ENCODE data around the gene HELZ. TPM values are rescaled to one million over a fixed set of nuclear protein-coding genes. Genes with fewer than 3 reads are reported as not detected.
A peak's percentile ranks its signal among the peaks of the same experiment; 100 is the strongest.
"Not testable (repeated sequence)": the region's sequence is repeated elsewhere in the genome, so short reads cannot be mapped to it uniquely, and the experiment has no call there.

Gene HELZ
- total RNA-seq, 1 donor from 2014 or later = 34.5 TPM

- no peak for DNase-seq (ENCODE audit: extremely low read depth, low read depth, low spot score)
Measured at GRCh38 chr17:67229109-67229955, 15.7 kb downstream of the HELZ start.

DNA sequence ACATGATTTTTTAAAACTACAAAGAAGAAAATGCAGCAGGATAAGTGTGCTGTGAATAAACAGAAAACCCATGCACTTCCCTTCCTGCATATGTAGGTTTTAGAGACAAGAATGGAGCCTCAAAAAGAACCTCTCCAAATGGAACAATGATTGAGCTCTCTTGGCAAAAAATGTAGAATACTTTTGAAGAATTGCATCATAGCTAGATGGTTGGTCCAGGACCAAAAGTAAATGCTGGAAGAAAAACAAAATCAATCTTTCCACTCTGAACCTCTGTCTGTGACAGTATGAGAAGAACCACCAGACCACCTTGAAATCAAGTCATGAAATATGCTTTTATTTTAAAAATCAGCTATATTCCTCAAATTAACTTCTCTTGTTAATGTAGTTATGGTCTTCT lies 17.5 kb downstream of the HELZ start:
- DNase-seq (ENCODE audit: extremely low read depth, low read depth, low spot score) = no peak

GRCh38 chr17:67225316-67225715 lies 19.7 kb downstream of the HELZ start:
- DNase-seq (ENCODE audit: extremely low read depth, low read depth, low spot score) = no peak

DNA sequence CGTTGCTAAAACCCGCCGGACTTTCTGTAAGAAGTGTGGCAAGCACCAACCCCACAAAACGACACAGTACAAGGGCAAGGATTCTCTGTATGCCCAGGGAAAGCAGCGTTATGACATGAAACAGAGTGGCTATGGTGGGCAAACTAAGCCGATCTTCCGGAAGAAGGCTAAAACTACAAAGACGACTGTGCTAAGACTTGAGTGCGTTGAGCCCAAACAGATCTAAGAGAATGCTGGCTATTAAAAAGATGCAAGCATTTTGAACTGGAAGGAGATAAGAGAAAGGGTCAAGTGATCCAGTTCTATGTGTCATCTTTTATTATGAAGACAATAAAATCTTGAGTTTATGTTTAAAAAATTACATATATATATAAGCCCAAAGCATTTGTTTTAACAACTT lies 20.3 kb downstream of the HELZ start:
- no peak for DNase-seq (ENCODE audit: extremely low read depth, low read depth, low spot score)

DNA sequence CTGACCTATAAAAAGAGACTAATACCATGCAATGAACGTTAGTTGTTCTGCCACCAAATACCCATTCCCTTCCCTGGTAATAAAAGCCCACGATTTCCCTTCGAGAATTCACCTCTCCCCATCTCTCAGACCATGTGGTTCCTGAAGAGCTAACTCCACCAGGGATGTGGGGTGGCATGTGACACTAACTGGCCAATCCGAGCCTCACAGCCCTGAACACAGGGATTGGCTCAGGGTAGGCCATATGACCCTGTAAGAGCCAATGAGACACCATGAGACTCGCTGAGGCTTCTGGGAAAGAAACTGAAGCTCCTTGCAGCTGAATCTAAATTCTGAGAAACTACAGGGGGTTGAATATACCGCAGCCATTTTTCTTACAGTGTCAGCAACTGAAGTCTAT lies 21.1 kb downstream of the HELZ start:
- no peak for DNase-seq (ENCODE audit: extremely low read depth, low read depth, low spot score)

DNA sequence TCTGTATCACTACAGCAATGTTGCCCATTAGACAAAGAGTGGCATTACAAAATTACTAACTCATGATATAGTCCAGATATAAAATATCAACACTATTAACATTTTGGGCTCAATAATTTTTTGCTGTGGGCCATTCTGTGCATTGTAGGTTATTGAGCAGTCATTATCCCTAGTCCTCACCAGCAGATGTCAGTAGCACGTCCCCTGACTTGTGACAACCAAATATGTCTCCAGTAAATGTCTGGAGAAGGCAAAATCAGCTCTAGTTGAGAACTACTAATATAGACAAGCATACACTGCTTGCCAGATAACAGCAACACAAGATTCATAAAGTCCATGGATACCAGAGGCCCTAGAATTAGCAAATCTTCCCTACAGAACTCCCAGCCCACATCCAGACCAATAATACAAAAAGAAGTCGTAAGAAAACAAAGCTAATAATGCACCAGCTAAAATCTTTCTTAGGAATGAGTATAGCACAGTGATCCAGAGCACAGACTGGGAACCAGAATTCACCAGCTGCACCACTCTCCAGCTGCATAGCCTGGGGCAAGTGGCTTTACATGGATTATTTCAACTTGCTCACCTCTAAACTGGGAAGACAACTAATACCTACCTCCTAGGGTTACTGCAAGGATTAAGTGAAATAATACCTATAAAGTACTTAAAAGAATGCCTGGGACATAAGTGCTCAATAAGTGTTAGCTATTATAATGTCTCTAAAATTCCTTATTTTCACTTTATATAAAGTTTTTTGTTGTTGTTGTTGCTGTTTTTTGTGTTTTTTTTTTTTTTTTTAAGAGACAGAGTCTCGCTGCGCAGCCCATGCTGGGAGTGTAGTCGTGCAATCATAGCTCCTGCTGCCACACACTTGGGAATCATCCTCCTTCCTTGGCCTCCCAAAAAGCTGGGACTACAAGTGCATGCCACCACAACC lies 23.7 kb downstream of the HELZ start:
- DNase-seq (ENCODE audit: extremely low read depth, low read depth, low spot score) = peak; percentile 36

- DNase-seq (ENCODE audit: extremely low read depth, low read depth, low spot score) = no peak
Measured at GRCh38 chr17:67218385-67218950, 26.5 kb downstream of the HELZ start.

- no peak for DNase-seq (ENCODE audit: extremely low read depth, low read depth, low spot score)
Measured at GRCh38 chr17:67217446-67217845, 27.6 kb downstream of the HELZ start.

DNA sequence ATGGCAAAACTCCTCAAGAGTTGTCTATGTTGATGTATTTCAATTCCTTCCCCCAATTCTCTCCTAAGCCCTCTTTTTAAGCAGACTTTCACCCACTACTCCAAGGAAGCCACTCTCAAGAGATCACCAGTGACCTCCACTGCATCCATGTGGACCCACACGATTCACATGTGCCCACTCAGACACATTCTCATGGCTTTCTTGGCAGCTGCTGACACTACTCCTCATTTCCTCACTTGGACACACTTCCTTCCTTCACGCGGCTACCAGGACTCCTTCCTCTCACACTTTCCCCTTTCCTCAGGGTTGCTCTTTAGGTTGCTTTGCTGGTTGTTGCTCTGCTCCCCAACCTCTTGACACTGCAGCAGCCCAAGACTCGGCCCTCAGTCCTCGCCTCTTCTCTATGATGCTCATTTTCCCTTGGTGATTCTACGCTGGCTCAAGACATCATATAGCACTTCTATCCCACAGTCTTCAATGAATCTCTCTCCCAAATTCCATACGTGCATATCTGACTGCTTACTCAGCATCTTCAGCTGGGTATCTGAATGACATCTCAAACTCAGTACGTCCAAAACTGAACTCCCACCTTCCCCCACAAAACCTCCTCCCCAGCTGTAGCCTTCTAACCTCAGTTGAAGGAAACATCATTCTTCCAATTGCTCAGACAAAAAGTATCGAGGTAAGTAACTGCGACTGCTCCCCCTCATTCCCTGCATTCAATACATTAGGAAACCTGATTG lies 28.2 kb downstream of the HELZ start:
- no peak for DNase-seq (ENCODE audit: extremely low read depth, low read depth, low spot score)

DNA sequence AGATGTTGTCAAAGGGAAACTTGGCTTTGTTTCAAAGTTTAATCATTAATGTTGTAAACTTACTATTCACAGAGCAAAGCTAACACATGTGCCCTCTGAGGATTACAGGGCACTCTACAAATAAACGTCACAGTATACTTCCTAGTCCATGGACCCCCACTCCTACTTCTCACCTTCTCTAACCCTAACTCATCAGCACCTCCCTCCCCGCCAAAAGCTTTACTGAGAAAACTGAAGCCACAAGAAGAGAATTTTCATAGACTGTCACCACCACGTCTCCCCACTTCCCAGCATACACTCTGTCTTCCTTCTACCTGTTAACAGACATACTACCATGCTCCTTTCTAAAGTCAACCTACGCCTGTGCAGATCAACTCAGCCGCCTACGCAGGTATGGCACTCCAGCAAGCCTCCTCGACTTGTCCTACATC lies 29.0 kb downstream of the HELZ start:
- no peak for DNase-seq (ENCODE audit: extremely low read depth, low read depth, low spot score)

GRCh38 chr17:67212714-67213417 lies 32.1 kb downstream of the HELZ start:
- no peak for DNase-seq (ENCODE audit: extremely low read depth, low read depth, low spot score)

DNA sequence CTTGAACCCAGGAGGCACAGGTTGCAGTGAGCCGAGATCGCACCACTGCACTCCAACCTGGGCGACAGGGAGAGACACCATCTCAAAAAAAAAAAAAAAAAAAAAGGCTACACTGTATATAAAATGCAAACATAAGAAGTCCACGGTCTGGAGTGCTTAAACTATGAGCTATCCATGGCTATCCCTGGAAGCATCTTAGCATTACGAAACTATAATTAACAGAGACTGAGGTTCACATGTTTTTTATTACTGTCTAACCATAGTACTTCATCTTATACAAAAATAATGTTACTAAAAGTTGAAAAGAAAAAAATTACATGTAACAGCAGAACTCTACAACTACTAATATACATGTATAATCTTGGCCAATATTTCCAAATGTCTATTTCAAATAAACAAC lies 32.8 kb downstream of the HELZ start:
- no peak for DNase-seq (ENCODE audit: extremely low read depth, low read depth, low spot score)

- DNase-seq (ENCODE audit: extremely low read depth, low read depth, low spot score) = no peak
Measured at GRCh38 chr17:67211742-67212141, 33.3 kb downstream of the HELZ start.

DNA sequence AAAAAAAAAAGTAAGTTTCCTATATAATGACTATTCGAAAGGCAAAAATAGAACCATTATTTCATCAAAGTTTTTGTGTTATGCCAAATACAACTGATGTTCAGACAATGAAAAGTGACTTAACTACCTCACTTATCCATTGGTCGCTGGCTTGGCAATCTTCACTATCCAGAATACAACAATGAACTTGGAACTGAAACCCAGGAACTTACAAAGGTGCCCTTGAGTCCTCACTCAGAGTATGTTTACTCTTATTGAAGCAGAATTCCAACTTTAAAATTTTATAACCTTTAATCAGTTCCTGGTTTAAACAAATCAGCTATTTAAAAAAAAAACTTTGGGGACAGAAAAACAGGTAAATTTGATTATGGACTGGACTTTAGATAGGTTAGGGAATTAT lies 34.1 kb downstream of the HELZ start:
- no peak for DNase-seq (ENCODE audit: extremely low read depth, low read depth, low spot score)

GRCh38 chr17:67208232-67208631 lies 36.8 kb downstream of the HELZ start:
- no peak for DNase-seq (ENCODE audit: extremely low read depth, low read depth, low spot score)

GRCh38 chr17:67203818-67204217 lies 41.2 kb downstream of the HELZ start:
- DNase-seq (ENCODE audit: extremely low read depth, low read depth, low spot score) = no peak

GRCh38 chr17:67202503-67202902 lies 42.5 kb downstream of the HELZ start:
- no peak for DNase-seq (ENCODE audit: extremely low read depth, low read depth, low spot score)

DNA sequence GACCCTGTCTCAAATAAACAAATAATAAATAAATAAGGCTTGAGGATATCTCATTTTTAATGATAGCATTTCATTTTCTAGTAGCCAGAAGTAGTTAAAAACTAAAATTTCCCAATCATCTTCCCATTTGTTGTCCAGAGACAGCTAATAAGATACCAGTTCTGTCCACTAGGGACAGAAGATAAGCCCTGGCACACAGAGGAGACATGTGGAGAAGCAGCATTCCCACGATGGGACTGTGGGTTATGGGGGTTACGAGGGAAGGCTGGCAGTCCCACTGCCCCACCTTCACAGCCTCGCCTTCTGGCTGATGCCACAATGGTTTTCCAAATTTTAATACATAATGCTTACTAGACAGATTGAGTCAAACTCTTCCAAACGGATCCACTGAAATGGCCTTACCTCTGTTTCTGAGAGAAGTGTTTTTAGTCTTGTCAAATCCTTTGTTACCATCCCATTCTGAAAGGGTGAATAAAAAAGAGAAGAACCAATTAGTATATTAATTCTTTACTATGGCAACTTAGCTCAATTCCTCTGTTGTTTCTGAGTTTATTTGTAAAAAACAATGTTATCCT lies 44.2 kb downstream of the HELZ start:
- DNase-seq (ENCODE audit: extremely low read depth, low read depth, low spot score) = no peak

- DNase-seq (ENCODE audit: extremely low read depth, low read depth, low spot score) = no peak
Measured at GRCh38 chr17:67198131-67198530, 46.9 kb downstream of the HELZ start.

DNA sequence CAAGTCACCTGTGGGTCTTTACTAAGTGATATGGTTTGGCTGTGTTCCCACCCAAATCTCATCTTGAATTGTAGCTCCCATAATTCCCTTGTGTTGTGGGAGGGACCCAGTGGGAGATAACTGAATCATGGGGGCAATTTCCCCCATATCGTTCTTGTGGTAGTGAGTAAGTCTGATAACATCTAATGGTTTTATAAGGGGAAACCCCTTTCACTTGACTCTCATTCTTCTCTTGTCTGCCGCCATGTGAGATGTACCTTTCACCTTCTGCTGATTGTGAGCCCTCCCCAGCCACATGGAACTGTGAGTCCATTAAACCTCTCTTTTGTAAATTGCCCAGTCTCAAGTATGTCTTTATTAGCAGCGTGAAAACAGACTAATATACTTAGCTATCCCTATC lies 48.0 kb downstream of the HELZ start:
- DNase-seq (ENCODE audit: extremely low read depth, low read depth, low spot score) = not testable (repeated sequence)

Data from glomerular endothelial cell (primary cell).